DOHH2 (cell line): ENCODE measurements around the gene COL1A1.

Source experiments
- CTCF ChIP-seq: fragments of 200-600 bp; sonication (generic); IDR thresholded peaks from one replicate; pipeline ENCODE4 v1.5.1; 2014; ENCODE audit warnings: antibody characterized with exemption, mild to moderate bottlenecking, low read depth, low read length; ENCODE audit not compliant: poor library complexity, severe bottlenecking
- EZH2phosphoT487 ChIP-seq: fragments of 200-600 bp; sonication (generic); IDR thresholded peaks from 2 replicates; pipeline ENCODE4 v1.6.1; 2017; ENCODE audit warnings: borderline replicate concordance, mild to moderate bottlenecking, antibody characterized with exemption, low read length, moderate library complexity, mixed read lengths

- no peak for TF ChIP-seq CTCF
- no peak for TF ChIP-seq EZH2phosphoT487
Measured at GRCh38 chr17:50168319-50168718, 33.1 kb downstream of the COL1A1 start.
